GM13976 (cell line): ENCODE results near the gene MAD1L1.

Source experiments
- DNase-seq: peaks from one replicate; pipeline ENCODE4 v3.0.0; 2012; ENCODE audit warnings: low spot score
- CTCF ChIP-seq: IDR thresholded peaks from 2 replicates; pipeline ENCODE4 v1.5.1; 2012; ENCODE audit warnings: borderline replicate concordance, mild to moderate bottlenecking; ENCODE audit not compliant: insufficient read depth; ENCODE audit errors: extremely low read depth, missing control alignments, control extremely low read depth
- in situ Hi-C: fragments of 300-500 bp; cut with MboI; formaldehyde crosslinking; loops from one replicate; pipeline ENCODE4 v1.12.0; 2022; ENCODE audit warnings: low sequenced_read_pairs, mixed read lengths, inconsistent platforms; ENCODE audit not compliant: unreplicated experiment

MAD1L1 gene

GRCh38 chr7:1985042-1985441, 247.7 kb downstream of the MAD1L1 start:
- in situ Hi-C loops: no loop called here
- no peak for DNase-seq
- no peak for TF ChIP-seq CTCF

DNA sequence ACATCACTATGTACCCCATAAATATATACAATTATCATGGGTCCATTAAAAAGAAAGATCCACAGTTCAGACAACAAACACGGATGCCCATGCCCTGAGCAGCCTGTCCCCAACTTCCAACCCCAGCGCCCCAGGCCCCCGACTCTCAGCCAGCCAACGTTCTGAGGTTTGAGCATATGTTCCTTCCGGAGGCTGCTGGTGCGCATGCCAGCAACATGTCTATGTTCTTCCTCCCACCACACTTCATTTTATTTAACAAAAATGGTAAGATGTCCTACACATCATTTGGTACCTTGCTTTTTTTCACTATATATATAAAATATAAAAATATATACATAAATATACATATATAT, 250.9 kb downstream of the MAD1L1 start:
- no peak for DNase-seq
- in situ Hi-C loops: no loop called here
- no peak for TF ChIP-seq CTCF

DNA sequence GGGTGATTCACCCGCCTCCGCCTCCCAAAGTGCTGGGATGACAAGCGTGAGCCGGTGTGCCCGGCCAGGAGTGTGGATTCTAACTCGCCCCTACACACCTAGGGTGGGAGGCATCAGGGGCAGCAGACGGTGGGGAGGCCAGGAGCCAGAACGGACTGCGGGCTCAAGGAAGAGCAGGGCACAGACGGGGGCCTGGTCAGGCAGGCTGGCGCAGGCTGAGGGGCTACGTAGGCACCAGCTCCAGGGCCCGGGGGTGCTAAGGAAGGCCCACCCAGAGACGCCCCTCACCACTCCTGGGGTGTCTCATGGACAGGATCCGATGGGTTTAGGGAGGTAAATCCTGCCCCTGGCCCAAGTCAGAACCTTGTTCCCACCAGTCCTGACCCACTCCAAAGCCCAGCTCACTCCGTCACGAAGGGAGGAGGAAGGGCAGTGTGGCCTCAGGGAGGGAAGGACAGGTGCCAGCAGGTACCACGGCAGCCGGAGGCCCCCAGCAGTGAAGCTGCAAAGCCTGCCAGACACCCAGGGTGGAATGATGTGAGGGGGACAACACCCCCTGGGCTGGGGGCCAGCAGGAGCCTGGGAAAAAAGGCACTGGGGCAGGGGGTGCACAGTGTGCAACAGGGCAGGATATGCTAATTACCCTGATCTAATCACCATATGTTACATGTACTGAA, 251.4 kb downstream of the MAD1L1 start:
- in situ Hi-C loops: no loop called here
- TF ChIP-seq CTCF: no peak

GRCh38 chr7:1979591-1980560, 252.9 kb downstream of the MAD1L1 start:
- in situ Hi-C loops: no loop called here
- DNase-seq: peak; percentile 69
- no peak for TF ChIP-seq CTCF

More for the DNA sequence above, 251.4 kb downstream of the MAD1L1 start:
- DNase-seq: no peak

DNA sequence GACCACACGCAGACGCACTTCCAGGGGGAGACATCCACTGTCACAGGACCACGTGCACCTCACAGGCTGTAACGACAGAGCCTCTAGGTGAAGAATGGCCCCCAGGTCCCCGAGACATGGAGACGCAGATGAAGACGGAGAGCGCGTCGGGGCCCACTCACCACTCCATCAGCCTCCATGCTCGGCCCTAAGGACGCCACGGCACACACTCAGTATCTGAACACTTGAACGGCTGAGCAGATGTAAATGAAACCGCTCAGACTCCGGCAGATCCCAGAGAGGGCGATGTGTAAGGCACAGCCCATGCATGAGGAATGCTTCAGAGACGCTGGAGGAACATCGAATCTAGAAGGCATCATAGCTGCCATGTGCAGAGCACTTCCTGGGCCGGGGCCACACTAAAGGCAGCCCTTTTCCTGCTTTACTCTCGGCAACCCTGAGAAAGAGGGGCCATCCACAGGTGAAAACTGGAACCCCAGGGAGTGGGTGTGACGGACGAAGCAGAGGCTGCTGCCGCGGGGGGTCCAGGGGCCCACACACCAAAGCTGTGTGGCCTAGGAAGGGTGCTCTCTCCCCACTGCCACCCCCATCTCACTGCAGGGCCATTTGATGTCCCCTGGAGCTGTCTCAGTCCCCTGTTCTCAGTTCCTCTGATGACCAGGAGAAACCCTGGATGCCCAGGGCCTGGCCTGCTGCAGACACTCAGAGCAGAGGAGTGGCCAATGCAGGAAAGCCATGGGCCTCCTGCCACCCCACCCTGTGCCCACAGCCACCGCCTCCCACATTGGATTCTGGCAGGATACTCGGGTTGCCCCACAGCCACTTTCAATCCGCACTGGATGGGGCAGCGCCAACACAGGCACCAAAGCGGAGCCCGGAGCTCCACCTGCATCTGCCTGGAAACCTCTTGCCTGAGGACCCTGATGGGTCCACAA, 253.8 kb downstream of the MAD1L1 start:
- no peak for TF ChIP-seq CTCF
- in situ Hi-C loops: no loop called here
- DNase-seq: no peak

DNA sequence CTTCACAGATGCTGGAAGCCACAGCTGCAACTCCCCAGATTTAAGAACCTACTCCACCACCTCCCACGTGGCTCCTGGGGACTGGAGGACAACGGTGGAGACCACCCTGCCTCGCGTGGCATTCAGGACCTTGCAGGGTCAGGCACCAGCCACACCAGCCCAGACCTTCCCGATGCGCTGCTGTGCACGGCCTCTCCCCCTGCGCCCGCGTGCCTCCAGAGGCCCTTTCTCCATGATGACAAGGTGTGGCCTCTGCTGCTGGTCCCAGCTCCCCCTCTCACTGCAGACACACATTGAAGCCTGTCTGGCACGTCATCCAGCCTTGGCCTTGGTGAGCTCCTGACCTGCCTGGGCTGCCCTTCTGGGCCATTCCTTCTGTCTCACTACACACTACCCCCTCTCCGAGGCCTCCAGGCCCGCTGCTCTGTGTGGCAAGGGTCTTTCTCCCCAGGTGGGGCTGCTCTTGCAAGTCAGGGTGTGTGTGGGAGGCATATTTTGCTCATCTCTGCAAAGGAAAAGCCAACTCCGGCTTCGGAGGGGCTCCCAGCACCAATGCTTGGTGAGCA, 254.8 kb downstream of the MAD1L1 start:
- no peak for TF ChIP-seq CTCF
- in situ Hi-C loops: no loop called here
- DNase-seq: no peak
